CD1c-positive myeloid dendritic cell (primary cell): Measurements from ENCODE around the gene PLA2G12B.
"Not testable (repeated sequence)": the region's sequence is repeated elsewhere in the genome, so short reads cannot be mapped to it uniquely, and the experiment has no call there.

Experiments used
- DNase-seq: peaks from one replicate; pipeline ENCODE4 v3.0.0-alpha.2; 2016; ENCODE audit errors: extremely low spot score

PLA2G12B gene

DNA sequence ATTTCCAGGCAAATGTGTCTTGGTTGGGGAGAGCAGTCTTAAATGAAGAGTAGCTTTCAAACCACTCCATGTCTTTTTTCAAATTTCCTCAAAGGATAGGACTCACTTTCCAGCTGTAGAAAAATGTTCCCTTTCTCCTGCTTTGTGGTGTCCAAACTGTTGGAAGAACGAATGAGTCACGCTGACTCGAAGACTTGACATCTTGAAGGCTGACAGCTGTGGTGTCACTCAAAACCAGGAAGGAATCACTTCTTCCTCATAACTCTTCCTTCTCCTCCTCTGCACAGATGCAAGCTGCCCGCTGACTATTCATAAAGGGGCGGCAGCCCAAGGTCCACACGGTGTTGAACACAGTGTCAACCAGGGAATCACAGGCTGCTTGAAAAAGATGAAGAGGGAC, 19.2 kb downstream of the PLA2G12B start:
- peak; percentile 8 for DNase-seq

- DNase-seq, result no peak
These were observed 22.2 kb downstream of the PLA2G12B start for GRCh38 chr10:72932259-72933015.

DNA sequence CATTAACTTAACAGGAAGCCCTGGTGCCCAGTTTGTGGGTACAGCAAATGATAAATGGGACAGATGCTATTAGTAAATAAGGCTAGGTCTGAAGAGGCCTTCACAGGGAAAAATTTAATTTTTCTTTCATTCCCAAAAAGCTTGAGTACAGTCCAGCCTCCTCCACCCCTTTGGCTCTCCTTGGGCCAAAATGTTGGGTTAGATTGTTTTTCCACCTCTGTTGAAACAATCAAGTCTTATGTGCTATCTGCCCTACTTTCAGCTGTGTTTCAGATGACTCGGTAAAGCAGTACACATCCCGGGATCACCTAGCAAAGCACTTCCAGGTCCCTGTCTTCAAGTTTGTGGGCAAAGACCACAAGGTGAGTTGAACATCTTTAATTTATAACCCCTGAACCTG, 24.3 kb downstream of the PLA2G12B start:
- no peak for DNase-seq

GRCh38 chr10:72928798-72929197, 25.8 kb downstream of the PLA2G12B start:
- no peak for DNase-seq

DNA sequence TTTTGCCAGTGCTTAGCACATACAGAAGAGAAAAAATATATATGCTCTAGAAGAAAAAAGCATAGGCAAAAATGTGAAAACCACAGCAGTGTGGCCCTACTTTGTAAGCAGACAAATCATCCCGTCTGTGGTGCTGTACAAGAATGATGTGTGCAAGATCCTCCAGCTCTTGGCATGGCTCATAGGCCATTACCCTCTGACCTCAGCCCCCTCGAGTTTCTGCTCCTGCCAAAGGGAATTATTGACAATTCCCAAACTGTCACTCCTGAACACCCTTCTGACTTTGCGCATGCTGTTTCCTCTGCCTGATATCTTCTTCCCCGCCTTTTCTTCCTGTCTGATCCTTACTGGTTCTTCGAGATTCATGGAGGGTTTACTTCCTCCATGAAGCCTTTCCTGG, 27.1 kb downstream of the PLA2G12B start:
- no peak for DNase-seq

GRCh38 chr10:72925951-72926465, 28.6 kb downstream of the PLA2G12B start:
- DNase-seq, result no peak

DNA sequence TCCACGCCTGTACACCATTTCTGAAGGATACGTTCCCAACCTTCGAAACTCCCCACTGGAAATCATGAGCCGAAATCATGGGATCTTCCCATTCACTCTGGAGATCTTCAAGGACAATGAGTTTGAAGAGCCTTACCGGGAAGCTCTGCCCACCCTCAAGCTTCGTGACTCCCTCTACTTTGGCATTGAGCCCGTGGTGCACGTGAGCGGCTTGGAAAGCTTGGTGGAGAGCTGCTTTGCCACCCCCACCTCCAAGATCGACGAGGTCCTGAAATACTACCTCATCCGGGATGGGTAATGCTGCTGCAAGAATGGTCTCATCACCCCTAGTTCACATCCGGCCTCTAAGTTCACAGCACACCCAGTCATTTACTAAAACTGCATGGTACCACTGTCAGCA, 30.3 kb downstream of the PLA2G12B start:
- DNase-seq, result no peak

- DNase-seq, result not testable (repeated sequence)
These were observed 33.4 kb downstream of the PLA2G12B start for GRCh38 chr10:72921147-72921683.

GRCh38 chr10:72918352-72918751, 36.3 kb downstream of the PLA2G12B start:
- no peak for DNase-seq

- not testable (repeated sequence) for DNase-seq
These were observed 36.7 kb downstream of the PLA2G12B start for GRCh38 chr10:72917803-72918332.

DNA sequence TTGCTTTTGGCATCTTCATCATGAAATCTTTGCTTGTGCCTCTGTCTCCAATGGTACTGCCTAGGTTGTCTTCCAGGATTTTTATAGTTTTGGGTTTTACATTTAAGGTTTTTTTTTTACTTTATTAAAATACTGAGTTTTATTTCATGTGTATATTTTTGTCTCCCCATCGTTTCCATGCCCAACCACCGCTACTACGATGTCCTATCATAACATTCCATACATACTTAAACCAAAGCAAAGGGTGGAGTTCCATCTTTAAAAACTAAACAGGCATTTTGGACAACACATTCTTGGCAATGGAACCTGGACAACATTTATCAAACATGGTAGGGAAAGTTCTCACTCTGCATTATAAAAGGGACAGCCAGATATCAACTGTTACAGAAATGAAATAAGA, 37.4 kb downstream of the PLA2G12B start:
- not testable (repeated sequence) for DNase-seq

GRCh38 chr10:72913287-72913686, 41.3 kb downstream of the PLA2G12B start:
- DNase-seq, result no peak

DNA sequence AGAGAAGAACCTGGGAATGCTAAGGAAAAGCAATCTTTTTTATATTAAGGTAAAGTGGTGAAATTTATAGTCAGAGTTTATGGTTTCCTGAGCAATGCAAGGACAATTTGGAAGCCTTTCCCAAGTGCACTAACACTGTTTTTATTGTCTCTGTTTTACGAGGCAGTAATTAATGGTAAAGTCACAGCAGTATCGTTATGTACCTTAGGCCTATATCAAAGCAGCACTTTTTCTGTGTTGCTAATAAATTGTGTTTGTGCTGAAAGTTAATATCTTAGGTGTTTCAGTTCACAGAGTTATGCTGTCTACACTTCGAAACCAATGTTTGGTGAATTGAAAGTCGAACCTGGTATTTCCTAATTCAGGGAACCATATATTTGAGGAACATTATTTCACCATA, 41.9 kb downstream of the PLA2G12B start:
- no peak for DNase-seq

- DNase-seq, result no peak
These were observed 42.8 kb downstream of the PLA2G12B start for GRCh38 chr10:72911758-72912157.

DNA sequence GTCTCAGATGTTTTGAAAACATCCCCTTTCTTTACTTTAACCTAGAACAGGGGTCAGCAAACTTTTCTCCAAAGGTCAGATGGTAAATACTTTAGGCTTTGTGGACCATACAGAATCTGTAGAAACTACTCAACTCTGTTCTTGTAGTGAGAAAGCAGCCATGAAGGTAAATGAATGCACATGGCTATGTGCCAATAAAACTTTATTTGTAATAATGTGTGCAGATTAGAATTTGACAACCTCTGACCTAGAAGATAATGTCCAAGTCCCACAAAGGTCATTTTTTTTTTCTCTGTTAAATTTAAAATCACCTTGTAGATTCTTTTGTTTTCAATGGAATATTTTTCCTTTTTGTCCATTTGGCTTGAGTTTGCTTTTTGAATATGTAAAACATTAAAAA, 43.9 kb downstream of the PLA2G12B start:
- no peak for DNase-seq

- no peak for DNase-seq
These were observed 48.2 kb downstream of the PLA2G12B start for GRCh38 chr10:72906446-72906845.

GRCh38 chr10:72904806-72905205, 49.8 kb downstream of the PLA2G12B start:
- DNase-seq, result peak; percentile 13

- not testable (repeated sequence) for DNase-seq
These were observed 50.6 kb downstream of the PLA2G12B start for GRCh38 chr10:72903941-72904446.

- DNase-seq, result no peak
These were observed 55.1 kb downstream of the PLA2G12B start for GRCh38 chr10:72899545-72899944.

DNA sequence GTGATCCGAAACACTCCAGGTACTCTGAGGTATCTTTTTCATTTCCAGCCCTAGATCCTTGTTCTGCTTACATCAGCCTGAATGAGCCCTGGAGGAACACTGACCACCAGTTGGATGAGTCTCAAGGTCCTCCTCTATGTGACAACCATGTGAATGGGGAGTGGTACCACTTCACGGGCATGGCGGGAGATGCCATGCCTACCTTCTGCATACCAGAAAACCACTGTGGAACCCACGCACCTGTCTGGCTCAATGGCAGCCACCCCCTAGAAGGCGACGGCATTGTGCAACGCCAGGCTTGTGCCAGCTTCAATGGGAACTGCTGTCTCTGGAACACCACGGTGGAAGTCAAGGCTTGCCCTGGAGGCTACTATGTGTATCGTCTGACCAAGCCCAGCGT, 56.0 kb downstream of the PLA2G12B start:
- no peak for DNase-seq

GRCh38 chr10:72895236-72895850, 59.3 kb downstream of the PLA2G12B start:
- no peak for DNase-seq

DNA sequence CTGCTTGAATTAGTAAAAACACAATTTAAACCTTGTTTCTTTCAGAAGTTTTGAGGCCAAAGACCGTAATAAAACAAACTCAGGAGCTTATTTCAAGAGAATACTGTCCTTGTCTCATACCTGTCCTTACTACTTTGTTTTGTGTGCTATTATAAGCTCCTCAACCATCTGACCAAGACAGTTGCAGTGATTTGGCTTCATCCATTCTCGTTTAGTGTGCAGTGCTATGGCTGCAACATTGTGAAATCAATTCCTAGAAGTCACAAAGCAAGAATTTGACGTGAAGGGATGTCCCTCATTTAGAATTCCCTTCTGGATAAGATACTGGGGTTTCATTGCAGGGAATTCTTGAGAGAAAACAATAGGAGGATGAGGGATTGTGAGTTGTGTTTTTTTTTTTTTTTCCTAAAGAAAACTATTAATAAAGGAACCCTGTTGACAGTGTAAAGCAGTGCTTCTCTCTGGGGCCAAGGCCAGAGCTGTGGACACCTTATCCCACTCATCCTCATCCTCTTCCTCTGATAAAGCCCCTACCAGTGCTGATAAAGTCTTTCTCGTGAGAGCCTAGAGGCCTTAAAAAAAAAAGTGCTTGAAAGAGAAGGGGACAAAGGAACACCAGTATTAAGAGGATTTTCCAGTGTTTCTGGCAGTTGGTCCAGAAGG, 61.3 kb downstream of the PLA2G12B start, which contains the start of gene OIT3:
Gene OIT3, plus strand, starts transcription at position 604 of the 663 bp plus-strand sequence. CDS start 60 bp downstream, outside the sequence.
- no peak for DNase-seq
